GM18951 (cell line): ENCODE results near the gene SLC12A8.

Source experiments
- POLR2A ChIP-seq: IDR thresholded peaks from 4 replicates; pipeline ENCODE4 v1.6.1; 2011; ENCODE audit warnings: mild to moderate bottlenecking; ENCODE audit not compliant: insufficient read length, insufficient read depth; ENCODE audit errors: extremely low read depth
- in situ Hi-C: fragments of 300-500 bp; cut with MboI; formaldehyde crosslinking; loops from one replicate; pipeline ENCODE4 v1.12.0; 2022; ENCODE audit warnings: low sequenced_read_pairs, mixed read lengths, inconsistent platforms; ENCODE audit not compliant: unreplicated experiment

Gene SLC12A8

GRCh38 chr3:125207949-125208568, 4.5 kb downstream of the SLC12A8 start:
- in situ Hi-C loops = no loop called here
- TF ChIP-seq POLR2A = no peak

- in situ Hi-C loops = no loop called here
- no peak for TF ChIP-seq POLR2A
Observed at GRCh38 chr3:125207507-125207906, 5.0 kb downstream of the SLC12A8 start.

- in situ Hi-C loops = no loop called here
- TF ChIP-seq POLR2A = no peak
Observed at GRCh38 chr3:125206934-125207333, 5.6 kb downstream of the SLC12A8 start.

- TF ChIP-seq POLR2A = no peak
Observed at GRCh38 chr3:125203731-125204130, 8.8 kb downstream of the SLC12A8 start.

GRCh38 chr3:125202197-125202596, 10.4 kb downstream of the SLC12A8 start:
- in situ Hi-C loops = no loop called here
- TF ChIP-seq POLR2A = no peak

More at GRCh38 chr3:125203731-125204130, 8.8 kb downstream of the SLC12A8 start:
- in situ Hi-C loops = no loop called here

GRCh38 chr3:125200731-125201139, 11.8 kb downstream of the SLC12A8 start:
- in situ Hi-C loops = no loop called here

GRCh38 chr3:125194849-125195601, 17.5 kb downstream of the SLC12A8 start:
- in situ Hi-C loops = no loop called here
- no peak for TF ChIP-seq POLR2A

More at GRCh38 chr3:125200731-125201139, 11.8 kb downstream of the SLC12A8 start:
- no peak for TF ChIP-seq POLR2A

GRCh38 chr3:125194061-125194848, 18.3 kb downstream of the SLC12A8 start:
- no peak for TF ChIP-seq POLR2A
- in situ Hi-C loops = no loop called here

- in situ Hi-C loops = no loop called here
Observed at GRCh38 chr3:125192190-125193035, 20.1 kb downstream of the SLC12A8 start.

GRCh38 chr3:125191730-125192129, 20.8 kb downstream of the SLC12A8 start:
- no peak for TF ChIP-seq POLR2A
- in situ Hi-C loops = no loop called here

More at GRCh38 chr3:125192190-125193035, 20.1 kb downstream of the SLC12A8 start:
- TF ChIP-seq POLR2A = no peak

- in situ Hi-C loops = no loop called here
- no peak for TF ChIP-seq POLR2A
Observed at GRCh38 chr3:125191256-125191655, 21.3 kb downstream of the SLC12A8 start.

GRCh38 chr3:125190786-125191185, 21.8 kb downstream of the SLC12A8 start:
- in situ Hi-C loops = no loop called here
- TF ChIP-seq POLR2A = no peak
